Liver (tissue), 9 donors: Measurements from ENCODE around the gene TOP3A. TPM values are rescaled to one million over a fixed set of nuclear protein-coding genes. Genes with fewer than 3 reads are reported as not detected.

Source experiments
- DNase-seq: peaks from one replicate; pipeline ENCODE4 v3.0.0-alpha.2; 2017; ENCODE audit warnings: low spot score
- H3K27ac ChIP-seq, 2 donors: one replicate each; pipeline ENCODE4 v1.7.0; 2013; ENCODE audit warnings: inconsistent platforms in 2 of 2, low read length in 2 of 2, control low read depth in 1 of 2, low read depth in 1 of 2, mild to moderate bottlenecking in 1 of 2
- H3K27me3 ChIP-seq, 4 donors: one replicate each; pipeline versions ENCODE4 v1.6.1 to v1.7.0; 2013; ENCODE audit warnings: low read length in 3 of 4, inconsistent platforms in 1 of 4, mild to moderate bottlenecking in 1 of 4, moderate library complexity in 1 of 4; ENCODE audit not compliant: control insufficient read depth in 4 of 4, insufficient read depth in 4 of 4
- H3K36me3 ChIP-seq, 4 donors: one replicate each; pipeline versions ENCODE4 v1.6.1 to v1.7.0; 2013; ENCODE audit warnings: low read length in 3 of 4, mild to moderate bottlenecking in 3 of 4, low read depth in 1 of 4, moderate library complexity in 1 of 4; ENCODE audit not compliant: control insufficient read depth in 4 of 4, insufficient read depth in 3 of 4
- H3K4me1 ChIP-seq, 4 donors: one replicate each; pipeline versions ENCODE4 v1.6.1 to v1.7.0; 2013; ENCODE audit warnings: low read length in 3 of 4, mild to moderate bottlenecking in 3 of 4, moderate library complexity in 1 of 4; ENCODE audit not compliant: control insufficient read depth in 4 of 4, insufficient read depth in 4 of 4
- H3K4me3 ChIP-seq, 3 donors: one replicate each; pipeline versions ENCODE4 v1.6.1 to v1.7.0; 2013; ENCODE audit warnings: low read length in 3 of 3, control low read depth in 1 of 3, low read depth in 1 of 3, mild to moderate bottlenecking in 1 of 3
- H3K9ac ChIP-seq, 2 donors: one replicate each; pipeline ENCODE4 v1.7.0; 2013; ENCODE audit warnings: low read length in 2 of 2, mild to moderate bottlenecking in 2 of 2, moderate library complexity in 2 of 2, control low read depth in 1 of 2, low read depth in 1 of 2
- H3K9me3 ChIP-seq, 4 donors: one replicate each; pipeline versions ENCODE4 v1.6.1 to v1.7.0; 2013; ENCODE audit warnings: low read length in 3 of 4; ENCODE audit not compliant: control insufficient read depth in 4 of 4
- EGR1 ChIP-seq, 2 donors: IDR thresholded peaks; 2 replicates each; pipeline ENCODE4 v1.6.1; 2016 to 2018; ENCODE audit warnings: antibody characterized with exemption in 2 of 2, low read depth in 2 of 2
- FOXA1 ChIP-seq: IDR thresholded peaks from 2 replicates; pipeline ENCODE4 v1.6.1; 2016; ENCODE audit warnings: antibody characterized with exemption
- FOXA2 ChIP-seq: IDR thresholded peaks from 2 replicates; pipeline ENCODE4 v1.6.1; 2016; ENCODE audit warnings: antibody characterized with exemption
- GABPA ChIP-seq, 2 donors: IDR thresholded peaks in 1 of 2; conservative IDR thresholded peaks in 1 of 2; 2 replicates each; pipeline ENCODE4 v1.6.1; 2016; ENCODE audit warnings: antibody characterized with exemption in 2 of 2, mild to moderate bottlenecking in 1 of 2, moderate library complexity in 1 of 2
- HNF4A ChIP-seq, 2 donors: conservative IDR thresholded peaks; 2 replicates each; pipeline ENCODE4 v1.6.1; 2016; ENCODE audit warnings: antibody characterized with exemption in 2 of 2, mild to moderate bottlenecking in 2 of 2
- JUND ChIP-seq, 2 donors: IDR thresholded peaks; 2 replicates each; pipeline ENCODE4 v1.6.1; 2016; ENCODE audit warnings: antibody characterized with exemption in 2 of 2
- RAD21 ChIP-seq, 2 donors: IDR thresholded peaks; 2 replicates each; pipeline ENCODE4 v1.6.1; 2016; ENCODE audit warnings: antibody characterized with exemption in 2 of 2, mild to moderate bottlenecking in 2 of 2
- REST ChIP-seq: IDR thresholded peaks from 2 replicates; pipeline ENCODE4 v1.6.1; 2016; ENCODE audit warnings: antibody characterized with exemption, mild to moderate bottlenecking
- RXRA ChIP-seq, 2 donors: IDR thresholded peaks; 2 replicates each; pipeline ENCODE4 v1.6.1; 2017 to 2018; ENCODE audit warnings: antibody characterized with exemption in 2 of 2, mild to moderate bottlenecking in 1 of 2
- SP1 ChIP-seq: IDR thresholded peaks from 2 replicates; pipeline ENCODE4 v1.6.1; 2018; ENCODE audit warnings: antibody characterized with exemption, mild to moderate bottlenecking
- TAF1 ChIP-seq: conservative IDR thresholded peaks from 2 replicates; pipeline ENCODE4 v1.6.1; 2016; ENCODE audit warnings: antibody characterized with exemption, mild to moderate bottlenecking
- WGBS: extraction: QIAGEN DNeasy Blood & Tissue Kit; methylation state at CpG from one replicate; pipeline ENCODE4 v1.1.7; 2013; 5-methylcytosine and 5-hydroxymethylcytosine counted together
- polyA plus RNA-seq, 2 donors: library from polyadenylated mRNA; stranded (reverse) in 1 of 2; unstranded in 1 of 2; fragments of 200-250 nt in 1 of 2; fragments of >200 nt in 1 of 2; fragmentation: Nextera tagmentation in 1 of 2; extraction: Ambion mirVana in 1 of 2; gene quantifications; one replicate each; pipeline versions ENCODE4 v1.2.1 to v1.2.3, GENCODE V29; 2013 to 2015
- total RNA-seq, 2 donors: library from RNA; depleted of rRNA; stranded (reverse); fragments of >200 nt; gene quantifications; one replicate each; pipeline ENCODE4 v1.2.3, GENCODE V29; 2014
- TF ChIP-seq, protein P1 (sequence below): IDR thresholded peaks from 2 replicates; pipeline ENCODE4 v1.6.1; 2016; ENCODE audit warnings: antibody characterized with exemption
- TF ChIP-seq, protein P2 (sequence below): IDR thresholded peaks from 2 replicates; pipeline ENCODE4 v1.6.1; 2016; ENCODE audit warnings: antibody characterized with exemption
- donor health status: healthy.
- donor health status: healthy.
- donor health status: healthy.
- donor health status: healthy.
- donor health status: healthy.

Gene TOP3A
- total and polyA plus RNA-seq, 4 donors: 6.6 to 37.5 (median 14.3) TPM

DNA sequence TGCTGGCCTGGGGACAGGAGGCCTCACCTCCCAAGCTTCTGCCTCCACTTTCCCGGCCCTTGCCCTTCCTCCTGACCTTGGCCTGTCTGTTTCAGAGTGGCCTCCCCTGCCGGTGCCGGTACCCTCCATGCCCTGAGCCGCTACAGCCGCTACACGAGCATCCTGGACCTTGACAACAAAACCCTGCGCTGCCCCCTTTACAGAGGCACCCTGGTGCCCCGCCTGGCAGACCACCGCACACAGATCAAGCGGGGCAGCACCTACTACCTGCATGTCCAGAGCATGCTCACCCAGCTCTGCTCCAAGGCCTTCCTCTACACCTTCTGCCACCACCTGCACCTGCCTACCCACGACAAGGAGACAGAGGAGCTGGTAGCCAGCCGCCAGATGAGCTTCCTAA, 7.7 kb upstream of the TOP3A start:
- Histone ChIP-seq H3K27ac (no peak overlapping the region), H3K4me1 (peaks cover 1 to 33% (median 18%) of the 10 kb centered on the region in 4 donors)
- TF ChIP-seq REST (no peak), JUND (IDR thresholded peaks at IDR 0.05) (no peak), HNF4A (conservative IDR thresholded peaks at IDR 0.05) (no peak), SP1 (no peak), FOXA2 (no peak), RXRA (IDR thresholded peaks at IDR 0.05) (no peak), FOXA1 (no peak), RAD21 (IDR thresholded peaks at IDR 0.05) (no peak), EGR1 (IDR thresholded peaks at IDR 0.05; ENCODE audit: low read depth in 2 of 2) (no peak)
- TF ChIP-seq, protein P1, sequence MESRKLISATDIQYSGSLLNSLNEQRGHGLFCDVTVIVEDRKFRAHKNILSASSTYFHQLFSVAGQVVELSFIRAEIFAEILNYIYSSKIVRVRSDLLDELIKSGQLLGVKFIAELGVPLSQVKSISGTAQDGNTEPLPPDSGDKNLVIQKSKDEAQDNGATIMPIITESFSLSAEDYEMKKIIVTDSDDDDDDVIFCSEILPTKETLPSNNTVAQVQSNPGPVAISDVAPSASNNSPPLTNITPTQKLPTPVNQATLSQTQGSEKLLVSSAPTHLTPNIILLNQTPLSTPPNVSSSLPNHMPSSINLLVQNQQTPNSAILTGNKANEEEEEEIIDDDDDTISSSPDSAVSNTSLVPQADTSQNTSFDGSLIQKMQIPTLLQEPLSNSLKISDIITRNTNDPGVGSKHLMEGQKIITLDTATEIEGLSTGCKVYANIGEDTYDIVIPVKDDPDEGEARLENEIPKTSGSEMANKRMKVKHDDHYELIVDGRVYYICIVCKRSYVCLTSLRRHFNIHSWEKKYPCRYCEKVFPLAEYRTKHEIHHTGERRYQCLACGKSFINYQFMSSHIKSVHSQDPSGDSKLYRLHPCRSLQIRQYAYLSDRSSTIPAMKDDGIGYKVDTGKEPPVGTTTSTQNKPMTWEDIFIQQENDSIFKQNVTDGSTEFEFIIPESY: no peak
- TF ChIP-seq, protein P2, sequence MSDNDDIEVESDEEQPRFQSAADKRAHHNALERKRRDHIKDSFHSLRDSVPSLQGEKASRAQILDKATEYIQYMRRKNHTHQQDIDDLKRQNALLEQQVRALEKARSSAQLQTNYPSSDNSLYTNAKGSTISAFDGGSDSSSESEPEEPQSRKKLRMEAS: no peak

DNA sequence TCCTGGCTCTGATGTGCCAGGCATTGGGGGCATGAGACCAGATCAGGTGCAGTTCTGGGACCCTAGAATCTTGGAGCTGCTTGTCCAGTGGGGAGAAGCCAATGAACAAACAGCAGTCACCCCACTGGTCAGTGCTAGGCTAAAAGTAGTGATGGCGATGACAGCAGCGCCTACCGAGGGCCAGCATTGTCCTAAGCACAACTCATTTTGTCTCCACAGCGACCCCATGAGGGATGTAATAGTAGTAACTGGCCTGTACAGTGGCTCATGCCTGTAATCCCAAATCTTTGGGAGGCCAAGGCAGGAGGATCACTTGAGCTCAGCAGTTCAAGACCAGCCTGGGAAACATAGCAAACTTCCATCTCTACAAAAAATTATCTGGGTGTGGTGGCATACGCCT, 6.5 kb upstream of the TOP3A start:
- Histone ChIP-seq H3K36me3 (peaks cover 3 to 18% (median 8%) of the 10 kb centered on the region in 4 donors), H3K27me3 (no peaks in the 10 kb centered on the region), H3K4me3 (no peak overlapping the region), H3K27ac (no peak overlapping the region), H3K9me3 (no peaks in the 10 kb centered on the region), H3K4me1 (peaks cover 1 to 44% (median 29%) of the 10 kb centered on the region in 4 donors), H3K9ac (no peak overlapping the region)
- 82% methylated on average over 5 of the region's 5 CpGs for WGBS
- TF ChIP-seq TAF1 (no peak), FOXA2 (no peak), GABPA (IDR thresholded peaks at IDR 0.05 in 1 of 2, conservative IDR thresholded peaks at IDR 0.05 in 1 of 2) (no peak)
- TF ChIP-seq, protein P1: no peak
- no peak for DNase-seq

More for the DNA sequence above, 7.7 kb upstream of the TOP3A start:
- no peaks in the 10 kb centered on the region for H3K27me3 ChIP-seq
- 90% methylated on average over 12 of the region's 12 CpGs for WGBS
- peaks cover 3 to 24% (median 11%) of the 10 kb centered on the region in 4 donors for H3K36me3 ChIP-seq
- DNase-seq: no peak
- H3K4me3 ChIP-seq: no peak overlapping the region
- no peaks in the 10 kb centered on the region for H3K9me3 ChIP-seq
- no peak overlapping the region for H3K9ac ChIP-seq
